HuH-7.5 (cell line): Measurements from ENCODE around the gene CHAT.
"Not testable (repeated sequence)": the region's sequence is repeated elsewhere in the genome, so short reads cannot be mapped to it uniquely, and the experiment has no call there.

Experiments used
- DNase-seq: peaks from one replicate; pipeline ENCODE4 v3.0.0; 2011; ENCODE audit warnings: low spot score

The CHAT gene

DNA sequence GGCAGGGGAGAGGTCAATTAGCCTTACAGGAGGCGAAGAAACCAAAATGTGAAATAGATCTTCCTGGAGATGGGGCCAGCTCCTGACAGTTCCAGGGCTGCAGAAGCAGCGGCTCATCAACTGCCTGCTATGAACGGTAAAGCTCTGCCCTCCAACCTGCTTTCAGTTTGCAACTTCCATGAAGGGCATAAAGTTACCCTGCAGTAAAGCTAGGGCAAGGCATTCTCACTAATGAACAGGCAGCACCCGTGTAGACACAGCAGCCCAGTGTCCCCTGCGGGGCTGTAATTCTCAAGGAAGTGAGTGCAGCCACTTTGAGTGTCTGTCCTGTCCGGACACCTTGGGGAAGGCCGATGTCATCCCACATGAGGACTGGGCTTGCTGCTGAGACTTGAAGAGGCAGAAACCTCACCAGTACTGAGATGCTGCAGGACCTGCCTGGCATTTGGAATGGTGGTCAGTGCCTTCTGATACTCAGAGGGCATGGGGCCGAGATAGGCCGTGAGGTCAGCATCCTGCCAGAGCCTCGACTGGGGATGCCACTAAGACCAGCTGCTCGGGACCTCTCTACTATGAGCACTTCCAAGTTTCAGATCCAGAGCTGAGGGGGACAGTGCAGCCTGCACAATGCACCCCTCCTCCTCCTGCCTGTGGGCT lies 39.6 kb downstream of the CHAT start:
- DNase-seq = no peak

DNA sequence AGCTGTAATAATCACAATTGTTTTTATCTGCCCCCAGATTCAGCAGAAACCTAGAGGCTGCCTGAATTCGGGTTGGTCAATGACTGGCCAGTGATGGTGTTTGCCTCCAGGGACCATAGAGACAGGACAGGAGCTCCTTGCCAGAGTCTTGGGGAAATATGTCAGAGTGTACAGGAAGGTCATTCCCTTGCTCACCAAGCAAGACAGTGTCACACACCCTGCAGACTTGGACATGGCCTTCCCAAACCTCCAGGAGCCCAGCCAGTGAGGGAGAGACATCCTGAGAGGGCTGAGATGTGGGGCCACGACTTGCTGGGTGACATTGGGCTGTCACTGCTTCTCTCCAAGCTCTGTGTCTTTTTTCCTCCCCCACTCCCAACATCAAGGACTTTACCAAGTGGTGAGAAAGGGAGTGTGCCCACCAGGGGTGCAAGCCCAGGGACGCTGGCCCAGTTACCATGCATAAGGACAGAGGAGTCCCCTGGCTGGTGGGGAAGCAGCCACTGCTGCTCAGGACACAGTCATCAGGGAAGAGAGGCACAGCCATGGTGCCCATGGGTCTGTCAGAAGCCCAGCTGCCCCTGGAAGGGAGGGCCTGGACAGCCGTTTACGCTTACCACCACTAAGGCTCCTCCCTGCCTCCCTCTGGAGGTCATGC lies 40.3 kb downstream of the CHAT start:
- DNase-seq = no peak

- DNase-seq = no peak
Observed at GRCh38 chr10:49655099-49655498, 41.3 kb downstream of the CHAT start.

GRCh38 chr10:49656845-49657493 lies 43.1 kb downstream of the CHAT start:
- no peak for DNase-seq

- DNase-seq = no peak
Observed at GRCh38 chr10:49657606-49658005, 43.8 kb downstream of the CHAT start.

GRCh38 chr10:49661140-49661856 lies 47.5 kb downstream of the CHAT start:
- no peak for DNase-seq

- DNase-seq = no peak
Observed at GRCh38 chr10:49662169-49662830, 48.5 kb downstream of the CHAT start.

DNA sequence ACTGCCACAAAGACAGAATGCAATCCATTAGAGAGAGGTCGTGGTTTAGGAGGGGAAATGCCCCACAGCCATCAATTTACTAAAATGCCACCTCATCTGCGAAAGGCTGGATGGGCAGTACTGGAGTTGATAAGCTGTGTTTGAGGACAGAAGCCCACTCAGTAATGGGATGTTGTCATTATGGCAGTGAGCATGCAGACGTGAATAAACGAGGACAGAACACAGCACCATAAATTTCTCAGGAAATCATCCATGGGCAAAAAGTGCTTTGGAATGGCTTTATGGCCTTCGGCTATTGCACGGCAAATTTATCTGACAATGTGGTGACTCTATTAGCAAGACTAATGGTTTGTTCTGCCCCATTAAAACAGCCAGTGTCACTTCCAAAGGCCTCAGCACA lies 49.8 kb downstream of the CHAT start:
- no peak for DNase-seq

DNA sequence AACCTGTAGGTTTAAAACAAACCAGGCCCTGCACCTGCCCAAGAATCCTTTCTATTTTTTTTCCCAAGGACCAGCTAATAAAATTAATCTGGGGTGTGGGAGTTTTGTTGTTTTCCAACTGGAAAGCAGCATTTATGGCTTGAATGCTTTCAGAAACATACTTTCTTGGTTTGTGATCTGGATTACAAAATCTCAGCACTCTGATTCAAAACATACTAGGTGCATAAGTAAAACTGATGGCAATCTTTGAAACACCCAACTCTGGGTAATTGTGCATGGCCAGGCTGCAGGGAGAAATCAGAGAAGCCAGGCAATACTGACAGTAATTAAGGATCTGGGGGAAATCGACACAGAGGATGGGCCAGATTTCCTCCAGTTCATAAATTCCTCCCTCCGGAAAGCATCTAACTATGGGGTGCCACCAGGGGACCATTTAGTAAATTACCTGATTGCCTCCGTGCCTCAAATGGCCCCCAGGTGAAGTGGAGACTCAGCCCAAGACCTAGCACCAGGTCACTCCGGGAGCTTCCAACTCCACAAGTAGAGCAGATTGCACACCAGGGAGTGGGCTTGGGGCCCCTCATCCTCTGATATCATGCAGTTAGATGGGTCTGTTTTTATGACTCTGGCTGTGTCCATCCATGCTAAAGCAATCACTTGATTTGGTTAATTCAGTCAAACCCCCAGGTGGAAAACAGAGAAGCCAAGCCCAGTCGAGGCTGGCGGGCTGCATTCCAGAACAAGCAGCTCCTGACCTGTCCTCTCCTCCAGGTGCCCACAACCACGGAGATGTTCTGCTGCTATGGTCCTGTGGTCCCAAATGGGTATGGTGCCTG lies 50.4 kb downstream of the CHAT start:
- DNase-seq = no peak

DNA sequence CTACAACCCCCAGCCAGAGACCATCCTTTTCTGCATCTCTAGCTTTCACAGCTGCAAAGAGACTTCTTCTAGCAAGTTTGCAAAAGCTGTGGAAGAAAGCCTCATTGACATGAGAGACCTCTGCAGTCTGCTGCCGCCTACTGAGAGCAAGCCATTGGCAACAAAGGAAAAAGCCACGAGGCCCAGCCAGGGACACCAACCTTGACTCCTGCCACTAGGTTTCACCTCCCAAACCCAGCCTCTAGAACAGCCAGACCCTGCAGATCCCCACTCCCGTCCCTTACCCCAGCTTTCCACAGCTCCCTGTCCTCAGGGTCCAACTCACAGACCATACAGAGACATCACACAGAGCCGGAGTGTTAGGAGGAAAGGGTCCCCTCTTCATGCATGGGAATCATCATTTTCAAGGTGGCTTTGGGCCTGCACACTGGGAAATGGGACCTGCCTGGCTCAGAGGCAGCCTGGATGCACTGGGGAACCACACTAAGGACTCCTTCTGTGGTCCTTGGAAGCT lies 51.1 kb downstream of the CHAT start:
- no peak for DNase-seq

GRCh38 chr10:49666054-49666615 lies 52.3 kb downstream of the CHAT start:
- DNase-seq = no peak

DNA sequence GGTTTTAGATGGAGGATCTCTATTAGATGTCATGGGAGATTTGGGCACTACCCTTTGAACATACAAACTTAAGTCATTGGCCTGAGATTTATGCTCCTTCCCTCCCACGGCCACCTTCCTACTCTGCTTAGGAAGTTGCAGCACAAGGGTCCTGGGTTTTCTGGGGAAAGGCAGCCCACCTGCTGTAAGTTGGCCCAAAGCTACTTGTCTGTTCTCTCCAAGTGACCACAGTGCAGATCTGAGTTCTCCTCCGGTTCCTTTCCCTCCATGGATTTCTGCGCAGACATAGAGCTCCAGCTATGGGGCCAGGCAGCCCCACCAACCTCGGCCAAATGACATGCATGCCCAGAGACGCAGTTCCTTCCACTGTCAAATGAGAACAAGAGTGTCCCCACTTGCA lies 52.8 kb downstream of the CHAT start:
- DNase-seq = no peak

DNA sequence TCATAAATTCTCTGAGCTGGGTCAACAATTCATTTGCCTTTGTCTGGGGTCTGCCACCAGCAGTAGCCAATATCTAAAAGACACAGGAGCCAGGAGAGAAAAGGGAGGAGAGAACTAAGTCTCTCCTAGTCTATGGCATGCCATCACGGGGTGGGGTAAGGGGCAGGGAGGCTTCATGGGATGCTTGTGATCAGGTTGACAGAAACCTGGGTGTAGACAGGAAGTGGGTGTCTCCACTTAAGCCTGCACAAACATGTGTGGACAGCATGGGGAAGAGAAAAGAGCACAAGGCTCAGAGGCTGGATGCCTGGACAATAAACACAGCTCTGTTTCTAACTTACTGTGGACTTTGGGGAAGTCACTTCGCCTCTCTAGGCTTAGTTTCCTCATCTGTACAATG lies 54.2 kb downstream of the CHAT start:
- no peak for DNase-seq

DNA sequence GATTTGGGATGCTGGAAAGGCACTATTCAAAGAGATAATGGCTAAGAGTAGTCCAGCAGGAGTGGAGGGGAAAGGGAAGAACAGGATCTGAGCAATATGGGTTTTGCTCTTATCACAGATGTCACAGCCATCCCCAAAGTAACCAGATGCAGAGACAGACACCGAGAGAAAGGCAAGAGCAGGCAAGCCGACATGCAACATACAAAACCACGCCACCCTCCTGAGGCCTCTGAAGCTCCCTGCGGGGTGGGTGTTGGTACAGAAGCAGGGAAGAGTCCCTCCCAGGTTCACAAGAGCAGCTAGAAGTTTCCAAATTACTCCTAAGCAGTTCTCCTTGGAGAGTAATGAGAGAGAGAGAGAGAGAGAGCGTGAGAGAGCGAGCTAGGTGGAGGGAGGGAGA lies 54.8 kb downstream of the CHAT start:
- DNase-seq = no peak

DNA sequence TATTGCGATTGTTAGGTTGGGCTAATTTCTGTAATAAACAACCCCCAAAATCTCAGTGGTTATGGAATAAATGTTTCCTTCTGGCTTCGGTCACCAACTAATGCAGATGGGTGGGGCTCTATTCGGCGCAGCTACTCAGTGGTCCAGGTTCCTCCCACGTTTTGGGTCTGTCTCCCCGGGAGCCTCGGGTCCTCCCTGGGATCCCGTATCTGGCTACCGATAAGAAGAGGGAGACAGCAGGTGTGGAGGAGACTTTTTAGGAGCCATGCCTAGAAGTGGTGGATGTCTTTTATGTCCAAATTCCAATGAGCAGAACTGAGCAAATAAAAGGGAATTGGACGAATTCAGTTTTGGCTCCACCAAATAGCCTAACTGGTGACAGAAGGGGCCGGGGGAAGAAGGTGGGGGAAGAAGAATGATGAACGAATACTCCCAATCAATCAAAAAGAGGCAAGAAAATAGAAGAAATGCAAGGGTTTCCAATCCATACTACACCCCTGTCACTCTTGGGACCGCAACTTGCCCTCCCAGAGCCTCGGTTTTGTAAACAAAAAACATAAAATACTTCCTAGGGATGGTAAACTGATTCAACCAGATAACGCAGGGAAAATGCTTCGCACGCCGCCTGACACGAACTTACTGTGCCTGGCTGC lies 65.1 kb downstream of the CHAT start:
- no peak for DNase-seq

DNA sequence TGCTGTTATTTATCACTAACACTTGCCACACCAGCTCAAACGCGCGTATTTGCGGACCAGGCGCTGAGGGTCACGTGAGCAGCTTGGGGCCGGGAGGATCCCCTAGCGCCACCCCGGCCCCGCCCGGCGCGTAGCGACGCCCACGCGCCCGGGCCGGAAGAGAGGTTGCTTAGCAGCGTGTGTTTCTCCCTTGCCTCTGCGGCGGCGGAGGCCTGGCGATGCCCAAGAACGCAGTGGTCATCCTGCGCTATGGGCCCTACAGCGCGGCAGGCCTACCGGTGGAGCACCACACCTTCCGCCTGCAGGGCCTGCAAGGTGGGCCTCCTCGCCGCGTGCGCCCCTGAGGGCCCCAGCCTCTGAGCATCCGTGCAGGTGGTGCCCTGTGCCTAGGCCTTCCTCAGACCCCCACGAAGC lies 65.7 kb downstream of the CHAT start, which contains the start of gene C10orf53:
Gene C10orf53 (plus strand): TSS at position 172 of the 414 bp plus-strand sequence. CDS start 47 bp downstream, at position 219.
- DNase-seq = no peak

- not testable (repeated sequence) for DNase-seq
Observed at GRCh38 chr10:49682449-49682848, 68.6 kb downstream of the CHAT start.

DNA sequence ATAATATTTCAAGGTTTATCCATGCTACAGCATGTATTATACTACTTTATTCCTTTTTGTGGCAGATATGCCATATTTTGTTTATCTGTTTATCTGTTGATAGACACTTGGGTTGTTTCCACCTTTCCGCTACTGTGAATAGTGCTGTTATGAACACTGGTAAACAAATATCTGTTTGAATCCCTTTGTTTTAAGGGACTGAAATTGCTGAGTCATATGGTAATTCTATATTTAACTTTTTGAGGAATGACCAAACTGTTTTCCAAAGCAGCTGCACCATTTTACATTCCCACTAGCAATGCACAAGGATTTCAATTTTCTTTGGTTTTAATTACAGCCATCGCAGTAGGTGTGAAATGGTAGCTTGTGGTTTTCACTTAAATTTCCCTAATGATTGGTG lies 69.0 kb downstream of the CHAT start:
- DNase-seq = no peak

DNA sequence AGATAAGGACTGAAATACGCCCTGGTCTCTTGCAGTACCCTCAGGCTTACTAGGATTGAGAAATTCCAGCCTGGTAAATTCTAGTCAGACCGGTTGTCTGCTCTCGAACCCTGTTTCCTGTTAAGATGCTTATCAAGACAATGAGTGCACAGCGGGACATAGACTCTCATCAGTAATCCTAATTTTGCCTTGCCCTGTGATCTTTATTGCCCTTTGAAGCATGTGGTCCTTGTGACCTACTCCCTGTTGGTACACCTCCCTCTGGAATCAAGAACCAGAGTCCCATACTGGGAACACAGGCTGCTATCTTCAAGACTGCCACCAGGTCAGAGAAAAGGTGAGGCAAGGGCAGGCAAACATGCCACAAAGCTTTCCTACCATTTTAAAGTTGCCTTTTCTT lies 72.8 kb downstream of the CHAT start:
- DNase-seq = no peak

GRCh38 chr10:49688261-49688846 lies 74.5 kb downstream of the CHAT start:
- DNase-seq = no peak
